Cardiac muscle cell (in vitro differentiated cells and primary cell): ENCODE measurements around the gene HNRNPF. TPM values are rescaled to one million over a fixed set of nuclear protein-coding genes. Genes with fewer than 3 reads are reported as not detected.
"Not testable (repeated sequence)": the region's sequence is repeated elsewhere in the genome, so short reads cannot be mapped to it uniquely, and the experiment has no call there.

Experiments used
- DNase-seq, 2 donors: peaks; one replicate each; pipeline versions ENCODE4 v3.0.0 to v3.0.0-alpha.2; 2010 to 2017; ENCODE audit warnings: low read depth in 1 of 2, low spot score in 1 of 2
- H3K27ac ChIP-seq: fragments of 200-600 bp; sonication (generic); 2 replicates; pipeline ENCODE4 v1.5.1; 2016
- H3K27me3 ChIP-seq: fragments of 200-600 bp; sonication (generic); 2 replicates; pipeline ENCODE4 v1.6.0; 2016; ENCODE audit warnings: control low read depth
- H3K36me3 ChIP-seq: fragments of 200-600 bp; sonication (generic); 2 replicates; pipeline ENCODE4 v1.5.1; 2016; ENCODE audit warnings: control low read depth
- H3K4me1 ChIP-seq: fragments of 200-600 bp; sonication (generic); 2 replicates; pipeline ENCODE4 v1.8.1; 2017; ENCODE audit warnings: low read depth, mild to moderate bottlenecking, mixed run types
- H3K4me3 ChIP-seq: fragments of 200-600 bp; sonication (generic); 2 replicates; pipeline ENCODE4 v1.5.1; 2016; ENCODE audit warnings: mild to moderate bottlenecking
- H3K9me3 ChIP-seq: fragments of 200-600 bp; sonication (generic); 2 replicates; pipeline ENCODE4 v1.5.1; 2017; ENCODE audit warnings: low read depth, mild to moderate bottlenecking, control low read depth
- polyA plus RNA-seq: library from polyadenylated mRNA; unstranded; fragments of >200 nt; fragmentation: Nextera tagmentation; extraction: Ambion mirVana; gene quantifications from 2 replicates; pipeline ENCODE4 v1.2.1, GENCODE V29; 2016
- total RNA-seq: library from RNA; depleted of rRNA; stranded (reverse); fragments of >200 nt; gene quantifications from 2 replicates; pipeline ENCODE4 v1.2.3, GENCODE V29; 2016
- TF ChIP-seq, protein P1 (sequence below): IDR thresholded peaks from 2 replicates; pipeline ENCODE4 v1.5.1; 2012; ENCODE audit warnings: low read depth, mild to moderate bottlenecking, low read length

Gene HNRNPF
- total and polyA plus RNA-seq, 2 experiments from 2014 or later = 111 to 180 TPM

DNA sequence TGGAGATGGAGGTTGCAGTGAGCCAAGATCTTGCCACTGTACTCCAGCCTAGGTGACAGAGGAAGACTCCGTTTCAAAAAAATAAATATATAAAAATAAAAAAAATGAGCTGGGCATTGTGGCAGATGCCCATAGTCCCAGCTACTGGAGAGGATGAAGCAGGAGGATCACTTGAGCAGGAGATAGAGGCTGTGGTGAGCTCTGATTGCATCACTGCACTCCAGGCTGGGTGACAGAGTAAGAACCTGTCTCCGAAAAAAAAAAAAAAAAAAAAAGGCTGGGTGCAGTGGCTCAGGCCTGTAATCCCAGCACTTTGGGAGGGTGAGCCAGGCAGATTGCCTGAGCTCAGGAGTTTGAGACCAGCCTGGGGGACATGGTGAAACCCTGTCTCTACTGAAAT is 39.8 kb upstream of the HNRNPF start:
- Histone ChIP-seq H3K9me3 (no peaks in the 10 kb centered on the region), H3K4me1 (no peaks in the 10 kb centered on the region), H3K27ac (no peak overlapping the region), H3K36me3 (no peaks in the 10 kb centered on the region), H3K27me3 (no peaks in the 10 kb centered on the region), H3K4me3 (no peak overlapping the region)
- TF ChIP-seq, protein P1, sequence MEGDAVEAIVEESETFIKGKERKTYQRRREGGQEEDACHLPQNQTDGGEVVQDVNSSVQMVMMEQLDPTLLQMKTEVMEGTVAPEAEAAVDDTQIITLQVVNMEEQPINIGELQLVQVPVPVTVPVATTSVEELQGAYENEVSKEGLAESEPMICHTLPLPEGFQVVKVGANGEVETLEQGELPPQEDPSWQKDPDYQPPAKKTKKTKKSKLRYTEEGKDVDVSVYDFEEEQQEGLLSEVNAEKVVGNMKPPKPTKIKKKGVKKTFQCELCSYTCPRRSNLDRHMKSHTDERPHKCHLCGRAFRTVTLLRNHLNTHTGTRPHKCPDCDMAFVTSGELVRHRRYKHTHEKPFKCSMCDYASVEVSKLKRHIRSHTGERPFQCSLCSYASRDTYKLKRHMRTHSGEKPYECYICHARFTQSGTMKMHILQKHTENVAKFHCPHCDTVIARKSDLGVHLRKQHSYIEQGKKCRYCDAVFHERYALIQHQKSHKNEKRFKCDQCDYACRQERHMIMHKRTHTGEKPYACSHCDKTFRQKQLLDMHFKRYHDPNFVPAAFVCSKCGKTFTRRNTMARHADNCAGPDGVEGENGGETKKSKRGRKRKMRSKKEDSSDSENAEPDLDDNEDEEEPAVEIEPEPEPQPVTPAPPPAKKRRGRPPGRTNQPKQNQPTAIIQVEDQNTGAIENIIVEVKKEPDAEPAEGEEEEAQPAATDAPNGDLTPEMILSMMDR = no peak
- no peak for DNase-seq

DNA sequence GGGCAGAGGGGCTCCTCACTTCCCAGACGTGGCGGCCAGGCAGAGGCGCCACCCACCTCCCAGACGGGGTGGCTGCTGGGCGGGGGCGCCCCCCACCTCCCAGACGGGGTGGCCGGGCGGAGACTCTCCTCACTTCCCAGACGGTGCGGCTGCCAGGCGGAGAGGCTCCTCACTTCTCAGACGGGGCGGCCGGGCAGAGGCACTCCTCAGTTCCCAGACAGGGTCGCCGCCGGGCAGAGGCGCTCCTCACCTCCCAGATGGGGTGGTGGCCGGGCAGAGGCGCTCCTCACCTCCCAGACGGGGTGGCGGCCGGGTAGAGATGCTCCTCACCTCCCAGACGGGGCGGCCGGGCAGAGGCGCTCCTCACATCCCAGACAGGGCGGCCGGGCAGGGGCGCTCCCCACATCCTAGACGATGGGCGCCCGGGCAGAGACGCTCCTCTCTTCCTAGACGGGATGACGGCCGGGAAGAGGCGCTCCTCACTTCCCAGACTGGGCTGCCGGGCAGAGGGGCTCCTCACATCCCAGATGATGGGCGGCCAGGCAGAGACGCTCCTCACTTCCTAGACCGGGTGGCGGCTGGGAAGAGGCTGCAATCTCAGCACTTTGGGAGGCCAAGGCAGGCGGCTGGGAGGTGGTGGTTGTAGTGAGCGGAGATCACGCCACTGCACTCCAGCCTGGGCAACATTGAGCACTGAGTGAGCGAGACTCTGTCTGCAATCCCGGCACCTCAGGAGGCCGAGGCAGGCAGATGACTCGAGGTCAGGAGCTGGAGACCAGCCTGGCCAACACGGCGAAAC is 37.4 kb upstream of the HNRNPF start:
- H3K27me3 ChIP-seq, H3K36me3 ChIP-seq, H3K4me3 ChIP-seq, H3K4me1 ChIP-seq, H3K9me3 ChIP-seq, DNase-seq, H3K27ac ChIP-seq: not testable (repeated sequence)

DNA sequence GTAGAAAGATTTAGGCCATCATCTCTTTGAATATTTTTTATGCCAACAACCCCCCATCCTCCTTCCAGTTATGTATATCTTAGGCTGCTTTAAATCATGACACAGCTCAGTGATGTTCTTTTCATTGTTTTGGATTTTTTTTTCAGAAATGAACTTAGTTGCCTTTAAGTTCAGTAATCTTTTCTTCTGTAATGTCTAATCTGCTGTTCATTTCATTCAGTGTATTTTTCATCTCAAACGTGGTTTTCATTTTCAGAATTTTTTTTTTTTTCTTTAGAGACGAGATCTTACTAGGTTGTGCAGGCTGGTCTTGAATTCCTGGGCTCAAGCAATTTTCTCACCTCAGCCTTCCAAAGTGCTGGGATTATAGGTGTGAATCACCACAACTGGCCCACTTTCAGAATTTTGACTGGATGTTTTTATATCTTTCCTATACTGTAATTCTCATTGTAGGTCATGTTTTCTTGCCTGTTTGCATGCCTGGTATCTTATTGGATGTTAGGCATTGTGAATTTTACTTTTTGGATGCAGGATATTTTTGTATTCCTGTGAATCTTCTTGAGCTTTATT is 36.0 kb upstream of the HNRNPF start:
- no peak for DNase-seq
- Histone ChIP-seq H3K9me3 (no peaks in the 10 kb centered on the region), H3K4me3 (no peak overlapping the region), H3K4me1 (no peaks in the 10 kb centered on the region), H3K27me3 (no peaks in the 10 kb centered on the region), H3K27ac (no peak overlapping the region), H3K36me3 (no peaks in the 10 kb centered on the region)
- TF ChIP-seq, protein P1 = no peak

DNA sequence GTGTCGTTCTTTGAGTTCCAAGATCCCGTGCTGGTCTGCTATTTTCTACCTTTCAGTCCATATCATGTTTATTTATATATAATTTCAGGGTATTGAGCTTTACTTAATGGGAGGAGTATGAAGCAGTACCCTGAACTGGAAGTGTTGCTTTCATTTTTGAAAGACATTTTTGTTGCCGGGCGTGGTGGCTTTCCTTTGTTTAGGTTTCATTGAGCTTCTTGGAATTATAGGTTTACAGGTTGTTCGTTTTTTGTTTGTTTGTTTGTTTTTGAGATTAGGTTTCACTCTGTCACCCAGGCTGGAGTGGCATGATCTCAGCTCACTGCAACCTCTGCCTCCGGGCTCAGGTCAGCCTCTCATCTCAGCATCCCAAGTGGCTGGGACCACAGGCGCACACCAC is 35.3 kb upstream of the HNRNPF start:
- no peak for DNase-seq
- TF ChIP-seq, protein P1 = no peak
- no peaks in the 10 kb centered on the region for H3K4me1 ChIP-seq
- H3K36me3 ChIP-seq = no peaks in the 10 kb centered on the region
- H3K4me3 ChIP-seq = no peak overlapping the region
- no peak overlapping the region for H3K27ac ChIP-seq
- no peaks in the 10 kb centered on the region for H3K27me3 ChIP-seq
- no peaks in the 10 kb centered on the region for H3K9me3 ChIP-seq

DNA sequence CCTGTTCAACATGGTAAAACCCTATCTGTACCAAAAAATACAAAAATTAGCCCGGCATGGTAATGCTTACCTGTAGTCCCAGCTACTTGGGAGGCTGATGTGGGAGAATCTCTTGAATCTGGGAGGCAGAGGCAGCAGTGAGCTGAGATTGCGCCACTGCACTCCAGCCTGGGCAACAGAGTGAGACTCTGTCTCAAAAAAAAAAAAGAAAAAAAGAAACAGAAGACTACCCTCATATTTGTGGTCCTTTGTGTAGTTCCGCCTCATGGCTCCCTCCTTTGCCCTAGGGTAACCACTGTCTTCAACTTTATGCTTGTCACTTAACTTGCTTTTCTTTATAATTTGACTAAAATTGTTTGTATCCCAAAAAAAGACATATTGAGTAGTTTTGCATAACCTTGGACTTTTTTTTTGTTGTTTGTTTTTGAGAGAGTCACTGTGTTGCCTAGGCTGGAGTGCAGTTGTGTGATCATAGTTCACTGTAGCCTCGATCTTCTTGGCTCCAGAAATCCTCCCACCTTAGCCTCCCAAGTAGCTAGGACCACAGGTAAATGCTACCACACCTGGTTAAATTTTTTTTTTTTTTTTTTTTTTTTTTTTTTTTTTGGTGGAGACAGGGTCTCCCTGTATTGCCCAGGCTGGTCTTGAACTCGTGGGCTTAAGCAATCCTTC is 31.6 kb upstream of the HNRNPF start:
- Histone ChIP-seq H3K27me3 (no peaks in the 10 kb centered on the region), H3K27ac (no peak overlapping the region), H3K36me3 (no peaks in the 10 kb centered on the region), H3K4me1 (no peaks in the 10 kb centered on the region), H3K9me3 (no peaks in the 10 kb centered on the region), H3K4me3 (no peak overlapping the region)
- no peak for DNase-seq
- TF ChIP-seq, protein P1 = no peak
